AG04449 (cell line): ENCODE results near the gene AHRR.
"Not testable (repeated sequence)": the region's sequence is repeated elsewhere in the genome, so short reads cannot be mapped to it uniquely, and the experiment has no call there.

ENCODE experiments used
- CTCF ChIA-PET: fragments of 350-600 bp; formaldehyde crosslinking; extraction: SDS; loops from one replicate; lab custom pipeline; 2021; ENCODE audit warnings: antibody characterized with exemption; lab: Yijun Ruan, JAX
- POLR2A ChIA-PET: fragments of 400-600, 350-600 bp; formaldehyde crosslinking; extraction: SDS; loops from one replicate; lab custom pipeline; 2020; ENCODE audit warnings: antibody characterized with exemption, inconsistent platforms; lab: Yijun Ruan, JAX
- DNase-seq: peaks from one replicate; pipeline ENCODE4 v3.0.0-alpha.2; 2010; ENCODE audit warnings: low read depth, low spot score
- H3K4me3 ChIP-seq: 2 replicates; pipeline ENCODE4 v1.5.1; 2011; ENCODE audit warnings: low read depth, mild to moderate bottlenecking, control low read depth, low read length
- TF ChIP-seq, protein P1 (sequence below): IDR thresholded peaks from one replicate; pipeline ENCODE4 v1.5.1; 2011; ENCODE audit warnings: mild to moderate bottlenecking, moderate library complexity, low read length, control low read depth, inconsistent platforms; ENCODE audit not compliant: insufficient read depth; ENCODE audit errors: missing control alignments

The AHRR gene

DNA sequence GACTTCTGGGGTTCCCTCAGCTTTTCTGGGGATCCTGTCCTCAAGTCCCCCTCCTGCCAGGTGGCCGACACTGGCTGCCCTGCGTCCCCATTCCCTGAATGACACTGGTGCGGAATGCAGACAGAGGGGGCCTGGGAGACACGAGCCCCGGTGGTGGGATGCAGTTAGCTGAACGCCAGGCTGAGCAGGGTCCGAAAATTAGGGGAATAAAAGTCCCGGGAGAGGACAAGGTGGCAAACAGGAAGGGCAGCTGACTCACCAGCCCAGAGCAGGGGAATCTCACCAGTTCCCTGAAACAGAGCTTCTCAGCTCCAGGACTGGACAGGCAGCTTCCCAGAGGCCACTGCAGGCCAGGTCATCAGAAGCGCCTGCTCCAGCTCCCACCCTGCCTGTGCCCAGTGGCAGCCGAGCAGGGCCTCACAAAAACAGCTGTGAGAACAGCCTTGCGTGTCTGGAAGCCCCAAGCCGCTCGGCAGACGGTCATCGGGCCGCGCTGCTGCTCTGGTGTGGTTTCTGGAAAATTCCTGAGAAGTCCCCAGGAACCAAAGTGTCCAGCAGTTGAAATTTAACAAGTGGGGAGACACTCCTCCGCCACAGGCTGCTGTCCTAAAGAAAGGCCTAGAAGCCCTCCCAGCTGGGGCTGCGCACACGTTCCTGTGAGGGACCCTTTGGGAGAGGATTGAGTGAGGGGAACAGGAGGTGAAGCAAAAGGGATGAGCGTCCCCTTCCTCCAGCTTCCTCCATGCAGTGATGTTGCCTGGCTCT, 73.8 kb downstream of the AHRR start:
- H3K4me3 ChIP-seq = no peak overlapping the region

DNA sequence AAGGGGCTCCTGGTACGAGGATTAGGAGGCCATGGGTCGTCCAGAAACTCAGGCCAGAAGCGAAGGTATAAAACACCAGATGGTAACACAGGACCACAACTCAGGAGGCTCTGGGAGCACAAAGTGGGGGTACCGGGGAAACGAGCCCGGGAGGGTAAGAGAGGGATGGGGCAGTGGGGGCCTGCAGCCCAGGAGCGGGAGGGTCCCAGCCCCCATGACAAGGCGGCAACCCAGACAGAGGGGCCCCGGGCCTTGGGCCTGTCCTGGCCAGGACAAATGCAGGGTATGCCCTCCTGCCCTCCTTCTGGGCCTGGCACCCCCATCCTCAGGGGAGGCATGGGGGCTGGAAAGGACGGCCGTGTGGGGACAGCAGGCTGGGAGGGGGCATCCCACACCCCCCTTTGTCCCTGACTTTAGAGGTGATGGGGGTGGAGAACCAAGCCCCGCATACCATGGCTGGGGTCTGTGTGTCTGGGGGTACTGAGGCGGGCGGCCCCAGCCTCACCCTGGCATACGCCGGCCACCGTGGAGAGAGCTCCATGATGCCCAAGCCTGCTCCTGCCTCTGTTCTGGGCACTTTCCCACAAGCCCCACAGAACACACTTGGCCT, 74.5 kb downstream of the AHRR start:
- ChIA-PET POLR2A (interaction anchor here (0.7 kb wide), 1 partner anchor 17 kb away, joined by 3 read pairs; no protein-coding TSS in a partner anchor), CTCF (interaction anchor here (1.0 to 1.8 kb wide), 2 partner anchors 58 to 79 kb away, joined by 4 to 5 read pairs; no protein-coding TSS in a partner anchor)
- no peak overlapping the region for H3K4me3 ChIP-seq
- DNase-seq = no peak
- TF ChIP-seq, protein P1, sequence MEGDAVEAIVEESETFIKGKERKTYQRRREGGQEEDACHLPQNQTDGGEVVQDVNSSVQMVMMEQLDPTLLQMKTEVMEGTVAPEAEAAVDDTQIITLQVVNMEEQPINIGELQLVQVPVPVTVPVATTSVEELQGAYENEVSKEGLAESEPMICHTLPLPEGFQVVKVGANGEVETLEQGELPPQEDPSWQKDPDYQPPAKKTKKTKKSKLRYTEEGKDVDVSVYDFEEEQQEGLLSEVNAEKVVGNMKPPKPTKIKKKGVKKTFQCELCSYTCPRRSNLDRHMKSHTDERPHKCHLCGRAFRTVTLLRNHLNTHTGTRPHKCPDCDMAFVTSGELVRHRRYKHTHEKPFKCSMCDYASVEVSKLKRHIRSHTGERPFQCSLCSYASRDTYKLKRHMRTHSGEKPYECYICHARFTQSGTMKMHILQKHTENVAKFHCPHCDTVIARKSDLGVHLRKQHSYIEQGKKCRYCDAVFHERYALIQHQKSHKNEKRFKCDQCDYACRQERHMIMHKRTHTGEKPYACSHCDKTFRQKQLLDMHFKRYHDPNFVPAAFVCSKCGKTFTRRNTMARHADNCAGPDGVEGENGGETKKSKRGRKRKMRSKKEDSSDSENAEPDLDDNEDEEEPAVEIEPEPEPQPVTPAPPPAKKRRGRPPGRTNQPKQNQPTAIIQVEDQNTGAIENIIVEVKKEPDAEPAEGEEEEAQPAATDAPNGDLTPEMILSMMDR = no peak

More for the DNA sequence above, 73.8 kb downstream of the AHRR start:
- CTCF ChIA-PET = interaction anchor here (1.0 to 1.8 kb wide), 2 partner anchors 58 to 78 kb away, joined by 4 to 5 read pairs; no protein-coding TSS in a partner anchor
- TF ChIP-seq, protein P1 = no peak
- POLR2A ChIA-PET = interaction anchor here (0.6 to 0.8 kb wide), 3 partner anchors 16 to 51 kb away, joined by 3 to 4 read pairs (median 3); no protein-coding TSS in a partner anchor
- DNase-seq = no peak

DNA sequence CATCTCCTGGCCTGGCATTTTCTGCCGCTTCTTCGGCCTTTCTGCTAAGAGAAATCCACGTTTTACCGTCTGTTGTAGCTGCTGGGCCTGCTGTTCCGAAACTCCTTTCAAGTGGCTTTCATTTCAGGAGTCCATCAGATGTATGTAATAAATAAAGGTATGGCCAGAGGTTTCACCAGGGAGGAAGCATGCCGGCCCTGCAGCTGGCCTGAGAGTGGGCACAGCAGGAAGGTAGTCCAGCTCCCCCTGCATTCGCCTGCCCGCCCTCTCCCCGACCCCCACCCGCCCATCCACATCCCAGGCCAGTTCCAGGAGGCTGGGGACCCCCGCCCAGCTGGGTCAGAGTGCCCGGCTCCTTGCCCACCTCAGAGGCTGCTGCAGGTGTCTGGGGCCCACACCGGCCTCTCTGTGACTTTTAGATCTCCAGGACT, 75.0 kb downstream of the AHRR start:
- H3K4me3 ChIP-seq = no peak overlapping the region
- ChIA-PET POLR2A (no interaction called here), CTCF (interaction anchor here (1.8 kb wide), 1 partner anchor 79 kb away, joined by 5 read pairs; no protein-coding TSS in a partner anchor)
- TF ChIP-seq, protein P1 = no peak
- no peak for DNase-seq

DNA sequence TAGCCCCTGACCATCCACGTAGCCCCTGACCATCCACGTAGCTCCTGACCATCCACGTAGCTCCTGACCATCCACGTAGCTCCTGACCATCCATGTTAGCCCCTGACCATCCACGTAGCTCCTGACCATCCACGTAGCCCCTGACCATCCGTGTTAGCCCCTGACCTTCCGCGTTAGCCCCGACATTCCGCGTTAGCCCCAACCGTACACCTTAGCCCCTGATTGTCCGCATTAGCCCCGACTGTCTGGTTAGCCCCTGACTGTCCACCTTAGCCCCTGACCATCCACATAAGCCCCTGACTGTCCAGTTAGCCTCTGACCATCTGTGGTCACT, 76.6 kb downstream of the AHRR start:
- CTCF ChIA-PET = interaction anchor here (1.0 kb wide), 1 partner anchor 21 kb away, joined by 3 read pairs; no protein-coding TSS in a partner anchor
- H3K4me3 ChIP-seq, DNase-seq, POLR2A ChIA-PET: not testable (repeated sequence)

DNA sequence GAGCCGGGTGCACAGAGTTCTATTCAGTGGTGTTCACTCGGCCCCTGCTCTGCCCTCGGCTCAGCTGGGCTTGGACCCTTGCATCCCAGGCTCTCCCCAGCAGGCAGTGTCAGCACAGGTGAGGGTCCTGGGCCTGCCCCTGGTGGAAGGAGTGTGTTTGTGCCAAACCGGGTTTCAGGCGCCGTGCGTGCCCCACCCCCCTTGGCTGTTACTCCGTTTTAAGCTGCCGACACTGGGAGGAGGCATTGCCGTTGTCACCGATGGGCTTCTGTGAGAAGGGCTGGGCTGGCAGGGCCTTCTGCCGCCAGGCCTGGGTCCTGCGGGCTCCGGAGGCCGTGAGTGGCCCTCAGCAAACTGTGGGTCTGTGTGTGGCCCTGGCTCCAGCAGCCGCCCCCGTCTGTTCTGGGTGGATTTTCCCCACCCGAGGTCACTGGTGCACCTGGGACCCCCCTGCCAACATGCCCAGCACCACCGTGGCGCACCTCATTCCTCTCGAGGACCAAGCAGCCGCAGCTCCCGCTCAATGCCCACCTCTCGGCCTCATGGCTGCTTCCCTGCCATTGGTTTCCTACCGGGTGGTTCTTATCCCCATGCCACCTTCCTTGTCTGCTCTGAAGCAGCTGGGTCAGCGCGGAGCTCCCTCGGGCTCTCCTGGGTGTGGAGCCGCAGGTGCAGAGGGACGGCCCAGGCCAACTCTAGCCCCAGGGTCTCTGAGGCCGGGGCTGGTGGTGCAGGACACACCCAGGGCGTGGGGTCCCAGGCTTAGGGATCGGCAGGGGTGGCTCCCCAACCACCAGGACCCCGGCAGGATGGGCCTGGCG, 77.2 kb downstream of the AHRR start:
- TF ChIP-seq, protein P1 = no peak
- no peak for DNase-seq
- POLR2A ChIA-PET = no interaction called here
- CTCF ChIA-PET = interaction anchor here (1.0 to 1.7 kb wide), 2 partner anchors 21 to 33 kb away, joined by 3 to 5 read pairs; no protein-coding TSS in a partner anchor
- no peak overlapping the region for H3K4me3 ChIP-seq
